Stimulated activated naive CD8-positive, alpha-beta T cell treated with anti-CD3 and anti-CD28 coated beads, Interleukin-15, amount 100 ng/mL, for 72 hours (primary cell): ENCODE results near the gene RGS19.

Experiments used
- ATAC-seq: fragments of 150-1000 bp; cut with Tn5 transposase; 2 replicates; pipeline ENCODE4 v1.10.0; 2021; ENCODE audit warnings: mild to moderate bottlenecking, moderate library complexity
- DNase-seq, 2 donors: peaks; one replicate each; pipeline ENCODE4 v3.0.0; 2021 to 2022
- H3K27ac Mint-ChIP-seq, 2 donors: one replicate each; pipeline ENCODE4 v1.8.0; 2022; ENCODE audit warnings: mild to moderate bottlenecking in 2 of 2, mixed read lengths in 2 of 2, moderate library complexity in 2 of 2
- H3K27me3 Mint-ChIP-seq: one replicate; pipeline ENCODE4 v1.8.0; 2022; ENCODE audit warnings: mixed read lengths
- H3K4me1 Mint-ChIP-seq: one replicate; pipeline ENCODE4 v1.8.0; 2022; ENCODE audit warnings: mild to moderate bottlenecking, mixed read lengths
- H3K4me3 Mint-ChIP-seq, 2 donors: one replicate each; pipeline ENCODE4 v1.8.0; 2022; ENCODE audit warnings: mild to moderate bottlenecking in 2 of 2, mixed read lengths in 2 of 2, moderate library complexity in 1 of 2
- H3K9me3 Mint-ChIP-seq, 2 donors: one replicate each; pipeline ENCODE4 v1.8.0; 2022; ENCODE audit warnings: mixed read lengths in 2 of 2

Gene RGS19

DNA sequence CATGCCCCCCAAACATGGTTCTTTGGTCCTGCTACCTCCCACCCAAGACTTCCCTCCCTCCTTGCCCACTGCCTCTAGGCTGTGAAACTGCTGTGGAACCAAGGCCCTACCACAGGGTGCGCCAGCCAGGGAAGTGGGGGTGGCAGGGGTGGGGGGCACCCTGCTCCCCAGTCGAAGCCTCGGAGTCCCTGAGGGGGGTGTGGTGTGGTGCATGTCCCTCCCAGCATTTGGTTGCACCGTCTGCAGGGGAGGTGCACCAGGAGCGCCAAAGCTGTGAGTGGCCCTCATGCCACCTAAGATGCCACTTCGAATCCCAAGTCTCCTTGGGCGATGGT lies 1.8 kb downstream of the RGS19 start:
- Mint-ChIP-seq H3K4me1 (peaks cover 73% of the 10 kb centered on the region), H3K27me3 (peaks cover 16% of the 10 kb centered on the region), H3K27ac (no peak overlapping the region), H3K9me3 (no peaks in the 10 kb centered on the region), H3K4me3 (peak overlapping the region; percentile 96 to 98)
- ATAC-seq (peak; percentile 8), DNase-seq (no peak)

DNA sequence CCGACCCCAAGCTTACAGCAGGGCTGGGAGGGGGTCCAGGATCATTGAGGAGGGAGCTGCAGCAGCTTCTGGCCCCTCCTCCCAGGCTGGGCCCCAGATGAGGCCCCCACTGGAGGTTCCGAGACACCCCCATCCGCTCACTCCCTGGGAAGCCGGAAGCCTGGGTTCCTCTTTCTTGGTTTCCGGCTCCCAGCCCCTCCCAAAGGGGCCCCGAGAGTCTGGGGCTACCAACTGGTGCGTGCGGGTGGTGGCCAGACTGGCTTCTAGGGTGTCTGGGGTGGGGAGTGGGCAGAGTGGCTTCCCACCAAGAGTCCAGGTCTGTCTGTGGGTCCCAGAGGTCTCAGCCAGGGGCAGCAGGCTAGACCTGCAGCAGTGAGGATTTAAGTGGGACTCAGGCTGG lies 2.2 kb downstream of the RGS19 start:
- Mint-ChIP-seq H3K4me3 (peak overlapping the region; percentile 96 to 98), H3K9me3 (no peaks in the 10 kb centered on the region), H3K27ac (peak overlapping the region in 1 of 2 donors; percentile 92), H3K4me1 (peaks cover 73% of the 10 kb centered on the region), H3K27me3 (peaks cover 15% of the 10 kb centered on the region)
- peak; percentile 46 for ATAC-seq
- DNase-seq: peak in 1 of 2 donors; percentile 59

DNA sequence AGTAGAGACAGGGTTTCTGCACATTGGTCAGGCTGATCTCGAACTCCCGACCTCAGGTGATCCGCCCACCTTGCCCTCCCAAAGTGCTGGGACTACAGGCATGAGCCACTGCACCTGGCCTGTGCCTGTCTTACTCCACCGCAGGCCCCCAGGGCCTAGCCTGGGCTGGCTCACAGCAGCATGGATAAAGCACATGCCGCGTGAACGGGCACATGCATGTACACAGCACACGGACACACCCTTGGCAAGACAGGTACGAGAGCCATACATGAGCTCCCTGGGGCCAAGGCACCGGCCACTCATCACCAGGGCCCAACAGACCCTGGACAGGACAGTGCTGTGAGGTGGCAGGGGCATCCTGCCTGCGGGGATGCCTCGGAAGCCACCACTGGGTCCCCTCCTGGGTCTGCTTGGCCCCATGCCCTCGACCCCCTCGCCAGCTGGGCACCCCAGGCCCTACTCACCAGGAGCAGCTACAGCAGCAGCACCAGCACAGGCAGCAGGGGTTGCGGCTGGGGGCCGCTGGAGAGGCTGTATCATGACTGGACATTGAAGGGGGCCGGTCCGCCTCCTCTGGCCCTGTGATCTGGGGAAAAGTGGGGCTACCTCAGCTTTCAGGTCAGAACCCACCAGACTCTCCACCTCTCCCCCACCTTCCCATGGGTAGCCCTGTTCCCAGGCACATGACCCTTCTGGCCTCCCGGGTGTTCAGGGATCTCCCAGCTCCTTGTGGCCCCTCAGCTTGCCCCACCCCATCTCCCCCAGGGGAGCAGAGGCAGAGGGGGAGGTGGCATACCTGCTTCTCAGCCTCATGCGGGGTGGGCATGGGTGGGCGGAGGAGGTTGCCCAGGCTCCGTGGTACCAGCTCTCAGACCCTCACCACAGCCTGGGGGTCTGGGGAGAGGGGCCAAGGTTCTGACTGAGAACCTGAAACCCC lies 3.0 kb downstream of the RGS19 start:
- H3K9me3 Mint-ChIP-seq: no peaks in the 10 kb centered on the region
- H3K27me3 Mint-ChIP-seq: peaks cover 7% of the 10 kb centered on the region
- ATAC-seq (no peak), DNase-seq (no peak)
- peak overlapping the region in 1 of 2 donors; percentile 80 for H3K27ac Mint-ChIP-seq
- H3K4me3 Mint-ChIP-seq: peak overlapping the region; percentile 96 to 98
- peaks cover 72% of the 10 kb centered on the region for H3K4me1 Mint-ChIP-seq

DNA sequence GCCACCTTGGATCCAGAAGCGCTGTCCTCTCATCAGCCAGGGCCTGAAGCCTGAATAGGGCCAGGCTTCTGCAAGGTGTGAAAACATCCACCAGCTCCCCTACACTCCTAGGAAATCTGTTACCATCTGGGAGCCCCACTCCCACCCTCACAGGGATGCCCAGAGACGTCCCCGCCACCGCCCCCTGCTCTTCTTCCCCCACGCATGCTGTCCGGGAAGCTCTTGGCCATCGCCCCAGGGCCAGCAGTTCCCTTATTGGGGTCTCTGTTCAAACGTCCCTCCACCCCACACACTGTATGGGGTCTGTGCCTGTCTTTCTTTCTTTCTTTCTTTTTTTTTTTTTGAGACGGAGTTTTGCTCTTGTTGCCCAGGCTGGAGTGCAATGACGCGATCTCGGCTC lies 3.8 kb downstream of the RGS19 start:
- Mint-ChIP-seq H3K4me3 (no peak overlapping the region), H3K9me3 (no peaks in the 10 kb centered on the region), H3K27me3 (peaks cover 2% of the 10 kb centered on the region), H3K4me1 (peaks cover 66% of the 10 kb centered on the region), H3K27ac (peak overlapping the region in 1 of 2 donors; percentile 86)
- ATAC-seq (no peak), DNase-seq (no peak)

DNA sequence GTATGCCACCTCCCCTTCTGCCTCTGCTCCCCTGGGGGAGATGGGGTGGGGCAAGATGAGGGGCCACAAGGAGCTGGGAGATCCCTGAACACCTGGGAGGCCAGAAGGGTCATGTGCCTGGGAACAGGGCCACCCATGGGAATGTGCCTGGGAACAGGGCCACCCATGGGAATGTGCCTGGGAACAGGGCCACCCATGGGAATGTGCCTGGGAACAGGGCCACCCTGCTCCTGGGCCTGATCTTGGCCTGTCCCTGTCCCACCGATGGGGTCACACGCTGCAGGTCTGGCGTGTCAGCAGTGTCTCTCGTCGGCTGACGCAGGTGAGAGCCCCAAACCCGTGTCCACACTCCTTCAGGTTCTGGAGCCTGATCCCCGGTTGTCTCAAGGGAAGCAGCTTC lies 4.4 kb downstream of the RGS19 start:
- H3K4me1 Mint-ChIP-seq: peaks cover 60% of the 10 kb centered on the region
- ATAC-seq (no peak), DNase-seq (no peak)
- no peaks in the 10 kb centered on the region for H3K9me3 Mint-ChIP-seq
- H3K4me3 Mint-ChIP-seq: no peak overlapping the region
- H3K27me3 Mint-ChIP-seq: no peaks in the 10 kb centered on the region
- peak overlapping the region in 1 of 2 donors; percentile 67 for H3K27ac Mint-ChIP-seq

DNA sequence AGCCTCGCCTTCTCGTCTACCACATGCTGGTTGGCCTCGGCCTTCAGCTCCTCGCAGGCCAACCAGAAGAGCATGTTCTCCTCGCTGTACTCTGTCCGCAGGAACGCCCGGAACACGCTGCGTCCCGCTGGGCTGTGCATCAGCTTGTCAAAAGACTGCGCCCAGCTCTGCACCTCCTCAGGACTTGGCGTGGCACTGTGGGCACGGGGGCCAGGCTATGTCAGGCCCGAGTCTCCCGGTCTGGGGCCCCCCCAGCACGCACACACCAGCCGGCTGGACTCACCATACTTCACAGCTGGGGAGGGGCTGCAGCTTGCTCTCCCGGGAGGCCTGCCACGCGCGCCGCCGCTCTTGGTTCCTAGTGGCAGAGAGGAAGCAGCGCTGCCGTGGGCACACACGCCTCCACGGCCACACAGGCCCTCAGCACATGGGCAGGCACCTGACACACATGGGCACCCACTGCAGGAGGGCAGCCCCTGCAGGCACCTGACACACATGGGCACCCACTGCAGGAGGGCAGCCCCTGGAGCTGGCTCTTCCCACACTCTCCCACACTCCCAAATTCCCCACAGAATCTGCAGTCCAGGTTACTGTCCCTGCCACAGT lies 5.0 kb downstream of the RGS19 start:
- Mint-ChIP-seq H3K9me3 (no peaks in the 10 kb centered on the region), H3K27ac (no peak overlapping the region), H3K4me1 (peaks cover 63% of the 10 kb centered on the region), H3K4me3 (no peak overlapping the region), H3K27me3 (no peaks in the 10 kb centered on the region)
- DNase-seq: no peak
- ATAC-seq: no peak

DNA sequence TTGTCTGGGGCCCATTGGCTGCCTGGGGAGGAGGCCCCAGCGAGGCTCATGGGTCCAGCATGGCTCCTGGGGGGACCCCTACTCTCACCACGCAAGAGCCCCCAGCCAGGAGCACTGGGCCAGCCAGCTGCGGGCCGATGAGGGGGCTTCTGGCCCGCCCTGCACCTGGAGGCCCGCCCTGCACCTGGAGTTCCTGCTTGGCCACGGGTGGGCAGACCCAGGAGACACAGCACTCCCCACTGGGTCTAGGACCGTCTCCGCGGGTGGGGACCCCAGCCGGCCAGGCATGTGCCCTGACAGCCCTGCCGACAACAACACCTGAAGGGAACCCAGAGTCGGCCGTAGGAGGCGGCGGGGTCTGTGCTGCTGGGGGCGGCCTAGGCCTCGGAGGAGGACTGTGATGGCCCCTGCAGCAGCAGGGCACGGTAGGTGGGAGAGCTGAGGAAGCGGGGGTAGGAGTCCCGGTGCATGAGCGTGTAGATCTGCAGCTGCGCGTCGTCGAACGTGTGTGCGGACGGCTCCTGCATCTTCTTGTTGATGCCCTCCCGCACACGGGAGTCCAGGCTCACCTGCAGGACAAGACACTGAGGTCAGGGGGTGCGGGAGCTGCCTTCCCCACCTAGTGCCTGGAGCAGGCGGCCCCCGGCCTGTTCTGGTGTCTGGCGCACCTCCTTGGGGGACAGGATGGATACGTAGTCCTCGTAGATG lies 5.7 kb downstream of the RGS19 start:
- Mint-ChIP-seq H3K27me3 (no peaks in the 10 kb centered on the region), H3K27ac (peak overlapping the region in 1 of 2 donors; percentile 63), H3K4me1 (peaks cover 64% of the 10 kb centered on the region), H3K4me3 (no peak overlapping the region), H3K9me3 (no peaks in the 10 kb centered on the region)
- DNase-seq (no peak), ATAC-seq (no peak)

DNA sequence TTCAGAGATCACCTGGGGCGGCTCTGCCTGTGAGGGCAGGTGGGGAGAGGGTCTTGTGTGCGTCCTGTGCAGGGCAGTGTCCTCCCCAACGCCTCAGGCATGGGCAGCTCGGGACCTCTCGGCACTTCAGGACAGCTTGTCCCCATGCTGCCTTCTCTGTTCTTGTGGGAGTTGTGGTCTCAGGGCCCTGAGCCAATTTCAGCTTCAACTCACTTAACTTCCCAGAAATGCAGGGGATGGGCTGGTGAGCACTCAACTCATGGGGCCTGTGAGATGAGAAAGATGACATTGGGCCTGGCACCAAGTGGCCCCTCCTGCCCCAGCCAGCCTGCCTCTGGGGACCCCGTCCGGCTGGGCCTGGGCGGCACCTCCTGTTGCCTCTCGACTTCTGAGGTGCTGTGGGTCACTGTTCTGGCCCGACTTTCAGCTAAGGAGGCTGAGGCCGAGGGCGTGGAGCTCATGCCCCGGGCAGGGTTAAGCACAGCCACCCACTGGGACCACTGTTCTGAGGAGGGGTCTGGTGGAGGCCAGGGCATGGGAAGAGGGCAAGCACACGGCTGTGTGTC lies 6.7 kb downstream of the RGS19 start:
- H3K4me3 Mint-ChIP-seq: no peak overlapping the region
- no peak overlapping the region for H3K27ac Mint-ChIP-seq
- H3K27me3 Mint-ChIP-seq: no peaks in the 10 kb centered on the region
- no peak for DNase-seq
- H3K4me1 Mint-ChIP-seq: peaks cover 64% of the 10 kb centered on the region
- no peak for ATAC-seq
- H3K9me3 Mint-ChIP-seq: no peaks in the 10 kb centered on the region

DNA sequence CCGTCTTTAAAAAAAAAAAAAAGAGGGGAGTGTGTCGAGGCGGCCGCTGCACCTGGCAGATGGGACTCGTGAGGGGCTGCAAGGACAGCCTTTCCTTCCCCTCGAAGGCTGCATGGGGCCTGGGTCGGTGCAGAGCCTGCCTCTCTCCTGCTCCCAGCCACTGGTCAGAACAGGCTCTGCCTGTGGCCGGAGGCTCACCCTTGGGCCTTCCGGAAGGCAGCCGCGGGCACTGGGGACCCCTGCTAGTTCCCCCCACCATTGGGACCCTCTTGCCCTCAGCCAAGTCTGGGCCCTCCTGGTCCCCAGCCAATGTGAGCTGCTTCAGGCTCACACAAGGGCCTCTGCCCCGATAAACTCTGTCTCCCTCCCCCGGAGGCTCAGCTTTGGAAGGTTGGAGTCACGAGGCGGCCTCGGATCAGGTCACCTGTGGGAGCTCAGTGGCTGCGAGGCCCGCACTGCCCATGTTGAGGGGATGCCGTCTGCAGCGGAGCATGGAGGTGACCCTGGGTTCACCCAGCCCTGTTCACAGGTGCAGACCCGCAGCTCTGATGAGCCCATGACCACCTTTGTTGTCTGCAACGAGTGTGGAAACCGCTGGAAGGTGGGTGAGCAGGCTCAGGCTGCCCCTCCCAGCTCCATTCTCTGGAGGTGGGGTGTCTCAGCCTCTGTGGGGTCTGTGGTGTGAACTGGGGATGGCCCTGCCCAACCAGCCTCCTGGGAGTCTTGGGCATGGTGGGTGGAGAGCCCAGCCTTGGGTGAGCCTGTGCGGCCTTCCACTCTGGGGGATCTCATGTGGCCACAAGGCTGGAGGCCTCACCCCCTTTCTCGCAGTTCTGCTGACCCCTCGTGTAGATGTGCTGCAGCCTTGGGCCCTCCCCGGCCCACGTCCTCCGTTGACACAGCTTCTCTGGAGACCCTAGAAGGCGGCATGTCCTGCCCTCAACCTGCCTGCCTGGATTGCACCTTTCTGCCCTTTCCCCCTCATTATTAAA lies 7.7 kb downstream of the RGS19 start:
- H3K4me1 Mint-ChIP-seq: peaks cover 64% of the 10 kb centered on the region
- ATAC-seq (no peak), DNase-seq (no peak)
- no peaks in the 10 kb centered on the region for H3K9me3 Mint-ChIP-seq
- H3K27ac Mint-ChIP-seq: no peak overlapping the region
- H3K4me3 Mint-ChIP-seq: no peak overlapping the region
- no peaks in the 10 kb centered on the region for H3K27me3 Mint-ChIP-seq

DNA sequence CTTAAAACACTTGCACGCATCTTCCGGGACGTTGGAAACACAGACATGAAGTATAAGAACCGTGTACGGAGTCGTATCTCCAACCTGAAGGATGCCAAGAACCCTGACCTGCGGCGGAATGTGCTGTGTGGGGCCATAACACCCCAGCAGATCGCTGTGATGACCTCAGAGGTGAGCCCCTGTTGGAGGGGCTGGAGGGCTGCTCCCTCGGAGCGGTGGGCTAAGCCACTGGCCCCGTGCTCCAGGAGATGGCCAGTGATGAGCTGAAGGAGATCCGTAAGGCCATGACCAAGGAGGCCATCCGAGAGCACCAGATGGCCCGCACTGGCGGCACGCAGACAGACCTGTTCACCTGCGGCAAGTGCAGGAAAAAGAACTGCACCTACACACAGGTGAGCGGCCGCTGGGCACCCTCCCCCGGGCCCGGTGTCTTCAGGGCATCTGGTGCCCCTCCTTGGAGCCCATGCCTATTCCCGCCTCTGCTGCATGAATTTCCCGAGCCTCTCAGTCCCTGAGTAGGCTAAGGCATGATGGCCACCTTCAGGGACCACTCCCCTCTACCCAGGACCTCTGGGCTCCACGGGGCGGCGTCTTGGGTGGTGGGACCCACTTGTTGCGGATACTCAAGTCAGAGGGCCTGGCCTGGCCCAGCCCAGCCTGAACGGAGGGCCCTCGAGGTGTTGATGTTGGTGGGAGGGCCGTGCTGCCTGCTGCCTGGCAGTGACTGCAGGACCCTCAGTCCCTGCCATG lies 8.9 kb downstream of the RGS19 start:
- peak overlapping the region in 1 of 2 donors; percentile 49 for H3K27ac Mint-ChIP-seq
- H3K4me1 Mint-ChIP-seq: peaks cover 64% of the 10 kb centered on the region
- no peak for ATAC-seq

DNA sequence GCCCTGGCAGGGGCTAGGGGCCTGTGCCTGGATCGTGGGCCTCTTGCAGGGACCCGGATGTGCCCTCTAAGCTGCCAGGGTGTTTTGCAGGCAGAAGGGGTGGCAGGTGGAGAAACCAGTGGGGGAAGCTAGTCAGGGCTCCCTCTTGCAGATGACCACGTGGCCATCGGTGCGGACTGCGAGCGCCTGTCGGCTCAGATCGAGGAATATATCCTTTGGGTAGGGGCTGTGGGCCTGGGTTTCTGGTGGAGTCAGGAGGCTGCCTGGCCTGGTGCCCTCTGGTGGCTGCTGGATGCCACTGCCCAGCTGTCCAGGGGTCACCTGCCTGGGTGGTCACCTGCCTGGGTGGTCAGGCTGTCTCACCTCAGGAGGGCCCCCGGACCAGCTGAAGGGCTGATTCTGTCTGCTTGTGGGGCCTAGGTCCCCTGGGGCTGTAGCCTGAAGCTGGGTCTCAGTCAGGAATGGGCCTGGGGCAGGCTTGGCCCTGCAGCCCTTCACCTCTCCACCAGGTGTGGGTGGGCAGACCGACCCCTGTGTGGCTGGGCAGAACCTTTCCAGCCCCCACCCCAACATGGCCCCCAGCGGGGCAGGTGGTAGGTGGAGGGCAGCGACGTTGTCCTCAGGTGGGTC lies 9.6 kb downstream of the RGS19 start:
- ATAC-seq (no peak), DNase-seq (no peak)
- H3K27ac Mint-ChIP-seq: no peak overlapping the region
- no peaks in the 10 kb centered on the region for H3K9me3 Mint-ChIP-seq
- no peak overlapping the region for H3K4me3 Mint-ChIP-seq
- no peaks in the 10 kb centered on the region for H3K27me3 Mint-ChIP-seq
- H3K4me1 Mint-ChIP-seq: peaks cover 67% of the 10 kb centered on the region

More for the DNA sequence above, 8.9 kb downstream of the RGS19 start:
- H3K27me3 Mint-ChIP-seq: no peaks in the 10 kb centered on the region
- no peak overlapping the region for H3K4me3 Mint-ChIP-seq
- H3K9me3 Mint-ChIP-seq: no peaks in the 10 kb centered on the region
- no peak for DNase-seq

DNA sequence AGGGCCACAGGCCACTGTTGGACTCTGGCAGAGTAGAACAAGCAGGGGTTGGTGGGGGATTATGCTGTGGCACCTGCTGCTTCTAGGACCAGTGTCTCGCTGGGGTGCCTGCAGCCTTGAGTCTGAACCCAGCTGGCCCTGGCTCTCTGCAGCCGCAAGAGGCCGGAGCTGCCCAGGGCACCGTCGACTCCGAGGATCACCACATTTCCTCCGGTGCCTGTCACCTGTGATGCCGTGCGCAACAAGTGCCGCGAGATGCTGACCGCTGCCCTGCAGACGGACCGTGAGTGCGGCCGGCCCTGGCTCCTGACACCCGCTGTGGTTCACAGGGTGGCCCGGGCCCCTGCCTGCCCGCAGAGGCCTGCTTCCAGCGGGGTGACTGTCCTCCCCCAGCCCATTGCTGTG lies 10.1 kb downstream of the RGS19 start:
- ATAC-seq: no peak
- Mint-ChIP-seq H3K27me3 (no peaks in the 10 kb centered on the region), H3K9me3 (no peaks in the 10 kb centered on the region), H3K4me1 (peaks cover 71% of the 10 kb centered on the region), H3K4me3 (no peak overlapping the region), H3K27ac (no peak overlapping the region)
- DNase-seq: no peak

DNA sequence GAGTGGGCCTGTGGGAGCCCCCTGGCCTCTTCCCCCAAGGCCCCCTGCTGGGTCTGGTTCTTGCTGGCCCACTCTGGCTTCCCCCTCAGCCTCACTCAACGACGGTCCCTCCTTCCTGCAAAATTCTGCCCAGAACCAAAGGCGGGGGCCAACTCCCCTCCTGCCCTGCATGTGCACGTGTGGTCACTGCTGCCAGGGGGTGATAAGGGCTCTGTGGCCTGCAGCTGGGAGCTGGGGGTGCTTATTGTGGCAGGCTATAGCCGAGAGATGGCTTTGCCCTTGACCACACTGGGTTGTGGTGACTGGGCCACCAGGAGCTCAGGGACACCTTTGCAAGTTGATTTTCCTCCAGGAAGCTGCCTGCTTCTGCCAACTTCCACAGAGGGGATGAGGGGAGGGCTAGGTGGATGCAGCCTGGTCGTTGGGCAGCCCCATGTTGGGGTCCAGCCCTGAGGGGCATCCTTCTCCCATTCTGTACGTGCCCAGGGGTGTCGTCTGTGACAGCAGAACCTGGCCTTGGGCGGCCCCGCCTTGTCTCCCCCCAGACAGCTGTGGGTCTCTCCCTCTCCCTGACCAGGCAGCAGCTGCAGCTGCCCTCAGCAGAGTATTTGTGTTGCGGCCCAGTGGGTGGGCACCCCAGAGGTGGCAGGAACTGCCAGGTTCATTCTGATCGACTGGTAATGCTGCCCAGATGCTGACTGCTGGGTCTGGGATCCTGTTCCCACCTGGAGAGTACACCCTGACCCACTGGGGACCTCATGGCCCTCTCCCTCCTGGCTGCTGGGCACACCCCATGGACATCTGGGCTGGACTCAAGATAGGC lies 10.7 kb downstream of the RGS19 start:
- H3K9me3 Mint-ChIP-seq: no peaks in the 10 kb centered on the region
- no peak overlapping the region for H3K4me3 Mint-ChIP-seq
- no peaks in the 10 kb centered on the region for H3K27me3 Mint-ChIP-seq
- H3K4me1 Mint-ChIP-seq: peaks cover 74% of the 10 kb centered on the region
- peak overlapping the region; percentile 34 to 52 for H3K27ac Mint-ChIP-seq
- ATAC-seq (no peak), DNase-seq (no peak)
